ENCODE data around the gene PEX16.

Gene PEX16

GRCh38 chr11:45924036-45924915 is 6.6 kb upstream of the PEX16 start:
- TF ChIP-seq EZH2 (IDR thresholded peaks at IDR 0.05) (no peak), POLR2AphosphoS5 (IDR thresholded peaks at IDR 0.05; ENCODE audit: borderline replicate concordance, low read depth, low read length) (no peak), FOXP2 (optimal IDR thresholded peaks at IDR 0.05; ENCODE audit: control extremely low read depth, extremely low read length, insufficient read depth) (no peak)
- DNase-seq (ENCODE audit: low read depth, low spot score) = no peak
- Histone ChIP-seq H3K9ac (ENCODE audit: insufficient read length) (no peak overlapping the region), H3K36me3 (ENCODE audit: insufficient read depth, low read length) (no peaks in the 10 kb centered on the region), H3K4me3 (no peak overlapping the region), H3K9me3 (ENCODE audit: low read depth, low read length) (no peaks in the 10 kb centered on the region), H3K27ac (no peak overlapping the region)

GRCh38 chr11:45922425-45923082 is 4.9 kb upstream of the PEX16 start, which contains the start of gene LARGE2:
TSS of gene LARGE2 (plus strand) at chr11:45922656. CDS start at chr11:45922883, 227 bp downstream.
- Histone ChIP-seq H3K27ac (no peak within 1 kb of the TSS), H3K9me3 (ENCODE audit: low read depth, low read length) (no peaks in the 10 kb centered on the region), H3K9ac (ENCODE audit: insufficient read length) (peak within 1 kb of the TSS; percentile 64), H3K4me3 (peak within 1 kb of the TSS; percentile 82), H3K36me3 (ENCODE audit: insufficient read depth, low read length) (no peaks in the 10 kb centered on the region)
- DNase-seq (ENCODE audit: low read depth, low spot score) = no peak
- TF ChIP-seq FOXP2 (optimal IDR thresholded peaks at IDR 0.05; ENCODE audit: control extremely low read depth, extremely low read length, insufficient read depth) (no peak), POLR2AphosphoS5 (IDR thresholded peaks at IDR 0.05; ENCODE audit: borderline replicate concordance, low read depth, low read length) (no peak; the same call in 1 of the 2 replicates), EZH2 (IDR thresholded peaks at IDR 0.05) (no peak)

- H3K9me3 ChIP-seq (ENCODE audit: low read depth, low read length) = no peaks in the 10 kb centered on the region
- peak overlapping the region; percentile 64 for H3K9ac ChIP-seq (ENCODE audit: insufficient read length)
- H3K36me3 ChIP-seq (ENCODE audit: insufficient read depth, low read length) = no peaks in the 10 kb centered on the region
- no peak for TF ChIP-seq EZH2 (IDR thresholded peaks at IDR 0.05)
- TF ChIP-seq FOXP2 (optimal IDR thresholded peaks at IDR 0.05; ENCODE audit: control extremely low read depth, extremely low read length, insufficient read depth) = no peak
- TF ChIP-seq POLR2AphosphoS5 (IDR thresholded peaks at IDR 0.05; ENCODE audit: borderline replicate concordance, low read depth, low read length) = no peak
- H3K4me3 ChIP-seq = peak overlapping the region; percentile 82
- no peak overlapping the region for H3K27ac ChIP-seq
- no peak for DNase-seq (ENCODE audit: low read depth, low spot score)
These were observed 4.1 kb upstream of the PEX16 start for GRCh38 chr11:45921561-45922424.

DNA sequence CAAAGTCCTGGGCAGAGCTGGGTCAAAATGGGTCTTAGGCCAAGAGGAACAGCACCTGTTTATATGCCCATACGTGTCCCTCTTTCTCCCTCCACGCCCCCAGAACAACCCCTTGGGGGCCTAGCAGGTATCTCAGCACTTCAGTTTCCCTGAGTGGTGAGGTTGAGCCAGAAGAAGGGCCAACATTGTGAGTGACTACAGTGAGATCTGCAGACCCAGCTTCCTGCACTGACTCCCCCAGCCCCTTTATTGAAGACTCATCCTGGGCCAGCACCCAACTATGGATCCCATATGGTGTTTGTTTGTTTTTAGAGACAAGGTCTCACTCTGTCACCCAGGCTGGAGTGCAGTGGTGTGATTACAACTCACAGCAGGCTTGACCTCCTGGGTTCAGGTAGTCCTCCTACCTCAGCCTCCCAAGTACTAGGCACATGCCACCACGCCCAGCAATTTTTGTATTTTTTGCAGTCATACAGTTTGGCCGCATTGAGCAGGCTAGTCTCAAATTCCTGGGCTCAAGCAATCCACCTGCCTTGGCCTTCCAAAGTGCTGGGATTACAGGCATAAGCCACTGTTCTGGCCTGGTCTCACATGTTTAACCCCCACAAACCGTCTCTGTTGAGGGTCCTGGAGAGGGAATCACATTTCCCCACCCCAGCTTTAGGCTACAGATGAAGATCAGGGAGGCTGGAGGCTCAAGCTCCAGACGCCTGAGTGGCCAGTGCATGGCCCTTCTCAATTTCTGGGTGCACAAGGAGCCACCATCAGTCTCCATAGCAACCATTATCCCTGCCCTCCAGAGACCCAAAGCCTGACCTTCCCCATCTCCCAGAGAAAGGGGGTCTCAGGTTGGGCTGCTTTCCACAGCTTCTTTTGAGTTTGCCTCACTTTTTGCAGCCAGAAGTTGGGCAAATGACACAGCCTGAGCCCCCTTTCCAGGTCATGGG is 3.1 kb upstream of the PEX16 start:
- no peak overlapping the region for H3K27ac ChIP-seq
- no peaks in the 10 kb centered on the region for H3K9me3 ChIP-seq (ENCODE audit: low read depth, low read length)
- no peak for DNase-seq (ENCODE audit: low read depth, low spot score)
- H3K4me3 ChIP-seq = no peak overlapping the region
- no peak overlapping the region for H3K9ac ChIP-seq (ENCODE audit: insufficient read length)
- no peaks in the 10 kb centered on the region for H3K36me3 ChIP-seq (ENCODE audit: insufficient read depth, low read length)
- TF ChIP-seq POLR2AphosphoS5 (IDR thresholded peaks at IDR 0.05; ENCODE audit: borderline replicate concordance, low read depth, low read length) = no peak
- no peak for TF ChIP-seq FOXP2 (optimal IDR thresholded peaks at IDR 0.05; ENCODE audit: control extremely low read depth, extremely low read length, insufficient read depth)
- no peak for TF ChIP-seq EZH2 (IDR thresholded peaks at IDR 0.05)

DNA sequence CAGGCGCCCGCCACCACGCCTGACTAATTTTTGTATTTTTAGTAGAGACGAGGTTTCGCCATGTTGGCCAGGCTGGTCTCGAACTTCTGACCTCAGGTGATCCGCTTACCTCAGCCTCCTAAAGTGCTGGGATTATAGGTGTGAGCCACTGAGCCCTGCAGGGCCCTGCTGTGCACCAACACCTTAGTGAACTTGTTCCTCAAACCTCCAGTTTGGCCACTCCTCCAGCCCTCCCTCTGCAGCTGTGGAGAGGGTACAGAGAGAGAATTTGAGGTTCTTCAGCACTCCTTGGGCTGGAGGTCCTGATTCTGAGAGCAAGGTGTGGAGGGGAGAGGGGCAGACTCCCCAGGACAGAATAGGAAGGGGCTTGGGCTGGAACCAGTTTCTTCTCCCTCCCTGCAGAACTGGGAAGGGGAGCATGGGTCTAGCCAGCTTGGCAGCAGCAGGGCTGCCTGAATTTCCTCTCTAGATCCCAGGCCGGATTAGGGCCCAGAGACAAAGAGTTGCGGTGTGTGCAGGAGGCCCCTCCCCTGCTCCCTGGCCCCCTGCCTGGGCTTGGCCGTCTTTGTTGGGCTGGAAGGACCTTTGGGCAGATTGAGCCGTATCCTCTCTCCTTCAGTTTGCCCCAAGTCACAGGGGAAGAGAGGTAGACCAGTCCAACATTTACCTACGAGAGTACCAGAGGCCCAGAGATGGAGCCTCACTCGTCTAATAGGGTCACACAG is 2.3 kb upstream of the PEX16 start:
- TF ChIP-seq EZH2 (IDR thresholded peaks at IDR 0.05) = no peak
- no peak for TF ChIP-seq POLR2AphosphoS5 (IDR thresholded peaks at IDR 0.05; ENCODE audit: borderline replicate concordance, low read depth, low read length)
- TF ChIP-seq FOXP2 (optimal IDR thresholded peaks at IDR 0.05; ENCODE audit: control extremely low read depth, extremely low read length, insufficient read depth) = no peak
- no peaks in the 10 kb centered on the region; the same call in 1 of the 2 replicates for H3K36me3 ChIP-seq (ENCODE audit: insufficient read depth, low read length)
- no peak overlapping the region for H3K4me3 ChIP-seq
- H3K9me3 ChIP-seq (ENCODE audit: low read depth, low read length) = no peaks in the 10 kb centered on the region
- H3K27ac ChIP-seq = no peak overlapping the region
- no peak overlapping the region for H3K9ac ChIP-seq (ENCODE audit: insufficient read length)
- no peak for DNase-seq (ENCODE audit: low read depth, low spot score)

- DNase-seq (ENCODE audit: low read depth, low spot score) = no peak
- no peak overlapping the region for H3K9ac ChIP-seq (ENCODE audit: insufficient read length)
- H3K36me3 ChIP-seq (ENCODE audit: insufficient read depth, low read length) = no peaks in the 10 kb centered on the region; the same call in 1 of the 2 replicates
- peak overlapping the region; percentile 93 for H3K4me3 ChIP-seq
- no peak overlapping the region for H3K27ac ChIP-seq
- TF ChIP-seq POLR2AphosphoS5 (IDR thresholded peaks at IDR 0.05; ENCODE audit: borderline replicate concordance, low read depth, low read length) (no peak), FOXP2 (optimal IDR thresholded peaks at IDR 0.05; ENCODE audit: control extremely low read depth, extremely low read length, insufficient read depth) (no peak), EZH2 (IDR thresholded peaks at IDR 0.05) (no peak)
- no peaks in the 10 kb centered on the region for H3K9me3 ChIP-seq (ENCODE audit: low read depth, low read length)
These were observed 1.4 kb upstream of the PEX16 start for GRCh38 chr11:45918962-45919675.

Data from SK-N-MC (cell line).